HEK293T (cell line): ENCODE data around the gene ZNF630.

Experiments
- BHLHE40 ChIP-seq: fragments of 450-650 bp; IDR thresholded peaks from 2 replicates; pipeline ENCODE4 v1.6.1; 2016; ENCODE audit warnings: mild to moderate bottlenecking, moderate library complexity, borderline replicate concordance
- CTBP1 ChIP-seq: fragments of 450-650 bp; IDR thresholded peaks from 2 replicates; pipeline ENCODE4 v1.6.1; 2016; ENCODE audit warnings: borderline replicate concordance
- ELF4 ChIP-seq: fragments of 450-650 bp; IDR thresholded peaks from 2 replicates; pipeline ENCODE4 v1.6.1; 2017; ENCODE audit warnings: antibody characterized with exemption
- FOXA1 ChIP-seq: fragments of 450-650 bp; IDR thresholded peaks from 2 replicates; pipeline ENCODE4 v1.6.1; 2016; ENCODE audit warnings: mild to moderate bottlenecking
- FOXK2 ChIP-seq: fragments of 450-650 bp; IDR thresholded peaks from 2 replicates; pipeline ENCODE4 v1.6.1; 2016; ENCODE audit warnings: mild to moderate bottlenecking
- FOXM1 ChIP-seq: fragments of 450-650 bp; IDR thresholded peaks from 2 replicates; pipeline ENCODE4 v1.6.1; 2017; ENCODE audit warnings: mild to moderate bottlenecking, borderline replicate concordance
- LEF1 ChIP-seq: fragments of 450-650 bp; IDR thresholded peaks from 2 replicates; pipeline ENCODE4 v1.6.1; 2017; ENCODE audit warnings: mild to moderate bottlenecking, borderline replicate concordance
- NFRKB ChIP-seq: fragments of 450-650 bp; IDR thresholded peaks from 2 replicates; pipeline ENCODE4 v1.6.1; 2016; ENCODE audit warnings: mild to moderate bottlenecking, moderate library complexity
- PKNOX1 ChIP-seq: fragments of 450-650 bp; IDR thresholded peaks from 2 replicates; pipeline ENCODE4 v1.6.1; 2016
- SP1 ChIP-seq: fragments of 450-650 bp; IDR thresholded peaks from 2 replicates; pipeline ENCODE4 v1.6.1; 2017
- SUZ12 ChIP-seq: fragments of 450-650 bp; IDR thresholded peaks from 2 replicates; pipeline ENCODE4 v1.6.1; 2016; ENCODE audit warnings: mild to moderate bottlenecking
- TARDBP ChIP-seq: fragments of 450-650 bp; IDR thresholded peaks from 2 replicates; pipeline ENCODE4 v1.6.1; 2016
- ZNF384 ChIP-seq: fragments of 450-650 bp; IDR thresholded peaks from 2 replicates; pipeline ENCODE4 v1.6.1; 2016

GRCh38 chrX:48058621-48059295, 12.7 kb downstream of the ZNF630 start:
- TF ChIP-seq SUZ12 (no peak), PKNOX1 (no peak), BHLHE40 (no peak), TARDBP (no peak), SP1 (no peak), FOXM1 (no peak), FOXA1 (no peak), NFRKB (no peak), FOXK2 (no peak), CTBP1 (no peak), ELF4 (no peak), LEF1 (no peak), ZNF384 (no peak)
